Left ventricle myocardium inferior (tissue), 1 donor: ENCODE results near the gene ACSS2. TPM values are rescaled to one million over a fixed set of nuclear protein-coding genes. Genes with fewer than 3 reads are reported as not detected.
A peak's percentile ranks its signal among the peaks of the same experiment; 100 is the strongest.

Experiments
- DNase-seq: peaks from one replicate; pipeline ENCODE4 v3.0.0-alpha.2; 2020
- H3K27ac ChIP-seq: fragments of 200-600 bp; replicated peaks from 2 replicates; pipeline ENCODE4 v1.8.0; 2021
- H3K27me3 ChIP-seq: fragments of 200-600 bp; 2 replicates; pipeline ENCODE4 v1.8.0; 2021; ENCODE audit warnings: low read depth
- H3K36me3 ChIP-seq: fragments of 200-600 bp; 2 replicates; pipeline ENCODE4 v1.8.0; 2021
- H3K4me1 ChIP-seq: fragments of 200-600 bp; 2 replicates; pipeline ENCODE4 v1.8.0; 2021
- H3K4me3 ChIP-seq: fragments of 200-600 bp; 2 replicates; pipeline ENCODE4 v1.8.0; 2021; ENCODE audit warnings: mild to moderate bottlenecking, moderate library complexity
- H3K9me3 ChIP-seq: fragments of 200-600 bp; replicated peaks from 2 replicates; pipeline ENCODE4 v1.8.0; 2021
- intact Hi-C: fragments of 100-400 bp; cut with micrococcal nuclease; formaldehyde crosslinking; loops from one replicate; pipeline ENCODE4 v1.11.0; 2022
- total RNA-seq: library from RNA; stranded (reverse); fragmentation: NEBNext Ultra II Directional; extraction: Animal tissue kit (Norgen Biotek cat#: 25700); gene quantifications from one replicate; pipeline ENCODE4 v1.2.1, GENCODE V29; 2021
- TF ChIP-seq, protein P1 (sequence below): fragments of 200-600 bp; IDR thresholded peaks from 2 replicates; pipeline ENCODE4 v1.8.0; 2021; ENCODE audit warnings: antibody characterized with exemption, mild to moderate bottlenecking, borderline replicate concordance
- donor health status: DM: no; HTN: yes; CAD: no; lungs with severe emphysema.

Gene ACSS2
- total RNA-seq, 1 donor from 2014 or later = 101 TPM

DNA sequence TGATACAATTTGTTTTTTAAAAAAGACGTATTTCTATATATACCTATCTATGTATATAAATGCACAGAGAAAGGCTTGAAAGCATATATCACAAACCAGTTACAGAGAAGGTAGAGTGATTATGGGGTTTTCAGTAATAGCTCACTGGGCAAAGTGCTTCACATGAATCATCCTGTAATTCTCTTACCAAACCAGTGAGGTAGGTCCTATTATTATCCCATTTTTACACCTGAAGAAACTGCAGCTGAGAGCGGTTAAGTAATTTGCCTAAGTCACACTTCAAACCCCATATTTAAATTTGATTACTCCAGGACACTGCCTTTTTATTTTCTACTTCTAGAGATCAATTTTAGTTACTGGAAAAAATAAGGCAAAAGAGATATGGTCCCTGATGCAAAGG lies 74.8 kb downstream of the ACSS2 start:
- no peak for DNase-seq
- intact Hi-C loops = no loop called here
- H3K9me3 ChIP-seq = no peaks in the 10 kb centered on the region

DNA sequence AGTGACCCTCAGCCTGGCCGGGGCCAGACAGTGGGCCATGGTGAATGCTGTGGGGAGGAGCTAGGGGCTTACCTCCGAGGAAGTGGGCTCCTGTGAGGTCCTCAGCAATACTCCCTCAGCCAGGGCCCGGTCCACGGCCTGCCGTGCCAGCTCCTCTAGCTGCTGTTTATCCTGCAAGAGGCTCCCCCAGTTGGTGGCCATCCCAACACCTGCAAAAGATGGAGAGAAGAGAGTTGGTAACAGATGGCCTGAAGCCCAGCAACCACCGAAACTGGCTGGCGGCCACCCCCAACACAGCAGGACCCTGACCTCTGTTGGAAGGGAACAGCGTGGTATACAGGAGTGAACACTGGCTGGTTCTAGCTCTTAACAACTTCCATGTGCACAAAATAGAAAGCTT lies 75.2 kb downstream of the ACSS2 start:
- intact Hi-C loops = no loop called here
- no peaks in the 10 kb centered on the region for H3K36me3 ChIP-seq
- TF ChIP-seq, protein P1, sequence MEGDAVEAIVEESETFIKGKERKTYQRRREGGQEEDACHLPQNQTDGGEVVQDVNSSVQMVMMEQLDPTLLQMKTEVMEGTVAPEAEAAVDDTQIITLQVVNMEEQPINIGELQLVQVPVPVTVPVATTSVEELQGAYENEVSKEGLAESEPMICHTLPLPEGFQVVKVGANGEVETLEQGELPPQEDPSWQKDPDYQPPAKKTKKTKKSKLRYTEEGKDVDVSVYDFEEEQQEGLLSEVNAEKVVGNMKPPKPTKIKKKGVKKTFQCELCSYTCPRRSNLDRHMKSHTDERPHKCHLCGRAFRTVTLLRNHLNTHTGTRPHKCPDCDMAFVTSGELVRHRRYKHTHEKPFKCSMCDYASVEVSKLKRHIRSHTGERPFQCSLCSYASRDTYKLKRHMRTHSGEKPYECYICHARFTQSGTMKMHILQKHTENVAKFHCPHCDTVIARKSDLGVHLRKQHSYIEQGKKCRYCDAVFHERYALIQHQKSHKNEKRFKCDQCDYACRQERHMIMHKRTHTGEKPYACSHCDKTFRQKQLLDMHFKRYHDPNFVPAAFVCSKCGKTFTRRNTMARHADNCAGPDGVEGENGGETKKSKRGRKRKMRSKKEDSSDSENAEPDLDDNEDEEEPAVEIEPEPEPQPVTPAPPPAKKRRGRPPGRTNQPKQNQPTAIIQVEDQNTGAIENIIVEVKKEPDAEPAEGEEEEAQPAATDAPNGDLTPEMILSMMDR = no peak
- peak overlapping the region; percentile 97 for H3K27ac ChIP-seq
- H3K4me1 ChIP-seq = peaks cover 44% of the 10 kb centered on the region
- no peak overlapping the region for H3K4me3 ChIP-seq
- no peaks in the 10 kb centered on the region for H3K9me3 ChIP-seq
- peak; percentile 36 for DNase-seq
- no peaks in the 10 kb centered on the region for H3K27me3 ChIP-seq

More for the DNA sequence above, 74.8 kb downstream of the ACSS2 start:
- Histone ChIP-seq H3K4me3 (no peak overlapping the region), H3K27me3 (no peaks in the 10 kb centered on the region), H3K4me1 (peaks cover 46% of the 10 kb centered on the region), H3K36me3 (no peaks in the 10 kb centered on the region), H3K27ac (peak overlapping the region; percentile 97)
- TF ChIP-seq, protein P1 = no peak

DNA sequence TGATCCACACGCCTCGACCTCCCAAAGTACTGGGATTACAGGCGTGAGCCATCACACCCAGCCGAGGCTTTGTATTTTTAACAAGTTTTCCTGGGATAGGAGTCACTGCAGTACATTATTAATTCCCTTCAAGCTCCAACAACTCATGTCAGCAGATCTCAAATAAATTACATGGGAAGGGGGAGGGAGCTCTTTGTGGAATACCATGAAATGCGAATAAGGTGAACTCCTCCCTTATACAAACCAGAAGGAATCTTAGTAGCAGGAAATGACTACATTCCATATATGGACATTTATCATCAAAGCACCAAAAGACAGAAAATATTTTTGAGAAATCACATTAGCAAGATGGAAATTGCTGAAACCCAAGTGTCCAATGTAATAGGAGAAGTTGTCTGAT lies 76.3 kb downstream of the ACSS2 start:
- TF ChIP-seq, protein P1 = no peak
- intact Hi-C loops = no loop called here
- Histone ChIP-seq H3K27ac (peak overlapping the region; percentile 97), H3K4me3 (no peak overlapping the region), H3K9me3 (no peaks in the 10 kb centered on the region), H3K4me1 (peaks cover 43% of the 10 kb centered on the region), H3K36me3 (no peaks in the 10 kb centered on the region), H3K27me3 (no peaks in the 10 kb centered on the region)
- no peak for DNase-seq

DNA sequence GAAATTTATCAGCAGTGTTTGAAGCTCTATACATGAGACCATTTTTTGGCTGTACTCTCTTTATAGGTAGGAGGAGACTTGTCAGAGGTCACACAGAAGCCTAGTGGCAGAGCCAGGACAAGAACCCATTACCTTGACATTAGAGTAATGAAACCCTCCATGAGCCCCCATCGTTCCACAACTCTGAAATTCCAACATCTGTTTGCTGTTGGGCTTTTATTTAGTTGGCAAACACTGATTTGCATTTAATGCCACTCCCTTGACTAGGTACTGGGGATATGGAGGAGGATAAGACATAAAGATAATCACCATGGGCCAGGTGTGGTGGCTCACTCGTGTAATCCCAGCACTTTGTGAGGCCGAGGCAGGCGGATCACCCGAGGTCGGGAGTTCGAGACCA lies 77.5 kb downstream of the ACSS2 start:
- Histone ChIP-seq H3K4me1 (peaks cover 43% of the 10 kb centered on the region), H3K27me3 (no peaks in the 10 kb centered on the region), H3K36me3 (no peaks in the 10 kb centered on the region), H3K27ac (peak overlapping the region; percentile 97), H3K4me3 (peak overlapping the region; percentile 78), H3K9me3 (no peaks in the 10 kb centered on the region)
- intact Hi-C loops = no loop called here
- TF ChIP-seq, protein P1 = no peak
- no peak for DNase-seq

DNA sequence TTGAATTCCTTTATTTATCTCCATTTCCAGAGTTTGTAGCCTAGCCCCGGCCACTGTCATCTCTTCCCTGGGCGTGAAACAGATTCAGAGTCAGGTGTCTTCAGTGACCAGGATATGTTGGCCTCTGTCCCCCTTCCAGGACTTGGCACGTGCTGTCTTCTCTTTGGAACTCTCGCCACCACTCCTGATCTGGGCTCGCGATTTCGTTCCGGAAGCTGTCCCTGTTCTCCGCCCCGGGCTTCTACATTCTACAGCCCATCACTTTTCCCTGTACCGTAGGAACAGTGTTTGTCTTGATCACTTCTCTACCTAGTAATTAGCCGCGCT lies 78.5 kb downstream of the ACSS2 start:
- H3K27me3 ChIP-seq = no peaks in the 10 kb centered on the region
- TF ChIP-seq, protein P1 = no peak
- H3K4me3 ChIP-seq = peak overlapping the region; percentile 78
- DNase-seq = no peak
- H3K27ac ChIP-seq = peak overlapping the region; percentile 97
- intact Hi-C loops = no loop called here
- no peaks in the 10 kb centered on the region for H3K9me3 ChIP-seq
- no peaks in the 10 kb centered on the region for H3K36me3 ChIP-seq
- H3K4me1 ChIP-seq = peaks cover 43% of the 10 kb centered on the region
